ENCODE data around the gene RPL23. TPM values are rescaled to one million over a fixed set of nuclear protein-coding genes. Genes with fewer than 3 reads are reported as not detected.

Gene RPL23
- total RNA-seq, 2 experiments from 2014 or later, result 1,289 to 1,766 TPM

- Histone ChIP-seq H3K4me1 (ENCODE audit: insufficient read depth, low read length, poor library complexity, severe bottlenecking) (peaks cover 37% of the 10 kb centered on the region), H3K9me3 (ENCODE audit: low read length) (no peaks in the 10 kb centered on the region), H3K79me2 (ENCODE audit: insufficient read depth, low read depth, low read length) (no peaks in the 10 kb centered on the region; the same call in 1 of the 2 replicates), H3K36me3 (ENCODE audit: insufficient read depth, low read length) (peaks cover 76% of the 10 kb centered on the region), H2AFZ (ENCODE audit: low read length) (peak overlapping the region; percentile 23; the same call in 1 of the 2 replicates), H4K20me1 (ENCODE audit: insufficient read depth, low read length) (no peaks in the 10 kb centered on the region), H3K4me2 (ENCODE audit: low read length) (peak overlapping the region; percentile 72), H3K9me2 (ENCODE audit: insufficient read depth, low read length) (no peaks in the 10 kb centered on the region), H3K27ac (ENCODE audit: low read depth, low read length, poor library complexity, severe bottlenecking) (peak overlapping the region; percentile 83), H3K4me3 (ENCODE audit: low read depth, low read length, poor library complexity, severe bottlenecking) (peak overlapping the region; percentile 41)
- no peak for TF ChIP-seq CTCF (conservative IDR thresholded peaks at IDR 0.05; ENCODE audit: low read length)
- TF ChIP-seq EZH2phosphoT487 (IDR thresholded peaks at IDR 0.05; ENCODE audit: borderline replicate concordance, low read depth, low read length), result no peak
- ChIA-PET POLR2A (interaction anchor here (0.7 to 2.1 kb wide), 5 partner anchors 11 to 73 kb away, joined by 3 to 9 read pairs (median 3); partner anchors contain the start of gene CWC25), CTCF (ENCODE audit: unreplicated experiment) (interaction anchor here (0.6 to 1.1 kb wide), 2 partner anchors 29 to 79 kb away, joined by 3 read pairs; partner anchors contain the start of gene LASP1)
- intact Hi-C loops (cut with micrococcal nuclease; ENCODE audit: unreplicated experiment), result loop anchor here (2.0 kb wide), 1 partner anchor 29 kb away; no protein-coding TSS in a partner anchor
- BruUV-seq (replicated peaks), result no TSS peak
- DNase-seq (ENCODE audit: low spot score), result peak; percentile 38
Measured at GRCh38 chr17:38898291-38898679, 44.8 kb upstream of the RPL23 start.

GRCh38 chr17:38897671-38898290 lies 44.3 kb upstream of the RPL23 start:
- Histone ChIP-seq H3K4me3 (ENCODE audit: low read depth, low read length, poor library complexity, severe bottlenecking) (peak overlapping the region; percentile 41), H3K4me2 (ENCODE audit: low read length) (peak overlapping the region; percentile 72), H3K36me3 (ENCODE audit: insufficient read depth, low read length) (peaks cover 76% of the 10 kb centered on the region), H3K79me2 (ENCODE audit: insufficient read depth, low read depth, low read length) (no peaks in the 10 kb centered on the region; the same call in 1 of the 2 replicates), H2AFZ (ENCODE audit: low read length) (no peak overlapping the region), H4K20me1 (ENCODE audit: insufficient read depth, low read length) (no peaks in the 10 kb centered on the region), H3K4me1 (ENCODE audit: insufficient read depth, low read length, poor library complexity, severe bottlenecking) (peaks cover 40% of the 10 kb centered on the region), H3K9me3 (ENCODE audit: low read length) (no peaks in the 10 kb centered on the region), H3K9me2 (ENCODE audit: insufficient read depth, low read length) (no peaks in the 10 kb centered on the region), H3K27ac (ENCODE audit: low read depth, low read length, poor library complexity, severe bottlenecking) (peak overlapping the region; percentile 83)
- no peak for DNase-seq (ENCODE audit: low spot score)
- CTCF ChIA-PET (ENCODE audit: unreplicated experiment), result no interaction called here
- intact Hi-C loops (cut with micrococcal nuclease; ENCODE audit: unreplicated experiment), result loop anchor here (2.0 kb wide), 1 partner anchor 29 kb away; no protein-coding TSS in a partner anchor
- no TSS peak for BruUV-seq (replicated peaks)
- POLR2A ChIA-PET, result interaction anchor here (1.1 to 2.1 kb wide), 3 partner anchors 11 to 72 kb away, joined by 3 to 9 read pairs (median 3); partner anchors contain the start of gene CWC25
- no peak for TF ChIP-seq EZH2phosphoT487 (IDR thresholded peaks at IDR 0.05; ENCODE audit: borderline replicate concordance, low read depth, low read length)
- TF ChIP-seq CTCF (conservative IDR thresholded peaks at IDR 0.05; ENCODE audit: low read length), result no peak

- intact Hi-C loops (cut with micrococcal nuclease; ENCODE audit: unreplicated experiment), result no loop called here
- H3K4me3 ChIP-seq (ENCODE audit: low read depth, low read length, poor library complexity, severe bottlenecking), result no peak overlapping the region
- BruUV-seq (replicated peaks), result no TSS peak
- H3K9me2 ChIP-seq (ENCODE audit: insufficient read depth, low read length), result no peaks in the 10 kb centered on the region
- no peak overlapping the region for H3K4me2 ChIP-seq (ENCODE audit: low read length)
- DNase-seq (ENCODE audit: low spot score), result no peak
- CTCF ChIA-PET (ENCODE audit: unreplicated experiment), result no interaction called here
- peaks cover 81% of the 10 kb centered on the region for H3K36me3 ChIP-seq (ENCODE audit: insufficient read depth, low read length)
- TF ChIP-seq CTCF (conservative IDR thresholded peaks at IDR 0.05; ENCODE audit: low read length) (no peak), EZH2phosphoT487 (IDR thresholded peaks at IDR 0.05; ENCODE audit: borderline replicate concordance, low read depth, low read length) (no peak)
- POLR2A ChIA-PET, result interaction anchor here (0.5 to 2.1 kb wide), 3 partner anchors 10 to 328 kb away, joined by 3 to 9 read pairs (median 3); partner anchors contain the start of genes CWC25 and STAC2
- H3K27ac ChIP-seq (ENCODE audit: low read depth, low read length, poor library complexity, severe bottlenecking), result peak overlapping the region; percentile 83
- no peaks in the 10 kb centered on the region for H3K9me3 ChIP-seq (ENCODE audit: low read length)
- no peak overlapping the region for H2AFZ ChIP-seq (ENCODE audit: low read length)
- peaks cover 46% of the 10 kb centered on the region for H3K4me1 ChIP-seq (ENCODE audit: insufficient read depth, low read length, poor library complexity, severe bottlenecking)
- H4K20me1 ChIP-seq (ENCODE audit: insufficient read depth, low read length), result no peaks in the 10 kb centered on the region
- no peaks in the 10 kb centered on the region; the same call in 1 of the 2 replicates for H3K79me2 ChIP-seq (ENCODE audit: insufficient read depth, low read depth, low read length)
Measured at GRCh38 chr17:38897176-38897575, 43.7 kb upstream of the RPL23 start.
